Naive thymus-derived CD8-positive, alpha-beta T cell (primary cell): Measurements from ENCODE around the gene CDR2L. TPM values are rescaled to one million over a fixed set of nuclear protein-coding genes. Genes with fewer than 3 reads are reported as not detected.
"Not testable (repeated sequence)": the region's sequence is repeated elsewhere in the genome, so short reads cannot be mapped to it uniquely, and the experiment has no call there.

Source experiments
- ATAC-seq, 2 donors: fragments of 150-1000 bp; cut with Tn5 transposase in 1 of 2; sonication (Bioruptor Pico), chemical (Tn5 transposase) in 1 of 2; 1 replicate in 1 of 2; 2 replicates in 1 of 2; pipeline ENCODE4 v1.10.0; 2021; ENCODE audit warnings: mild to moderate bottlenecking in 2 of 2, moderate library complexity in 2 of 2
- POLR2A ChIA-PET: fragments of 350-600 bp; sonication (Branson Sonifier 250); formaldehyde crosslinking; loops from one replicate; lab custom pipeline; 2021; ENCODE audit warnings: antibody characterized with exemption; lab: Charles Lee
- DNase-seq, 10 donors: peaks; one replicate each; pipeline versions ENCODE4 v3.0.0 to v3.0.0-alpha.2; 2020 to 2022
- H3K27ac Mint-ChIP-seq, 10 donors: one replicate each; pipeline ENCODE4 v1.8.0; 2020 to 2022; ENCODE audit warnings: mild to moderate bottlenecking in 10 of 10, mixed read lengths in 10 of 10, moderate library complexity in 4 of 10, inconsistent platforms in 1 of 10
- H3K27me3 Mint-ChIP-seq, 5 donors: one replicate each; pipeline ENCODE4 v1.8.0; 2021 to 2022; ENCODE audit warnings: mixed read lengths in 5 of 5
- H3K36me3 Mint-ChIP-seq, 3 donors: one replicate each; pipeline ENCODE4 v1.8.0; 2020 to 2022; ENCODE audit warnings: mixed read lengths in 3 of 3, mild to moderate bottlenecking in 2 of 3, inconsistent platforms in 1 of 3
- H3K4me1 Mint-ChIP-seq, 4 donors: one replicate each; pipeline ENCODE4 v1.8.0; 2021 to 2022; ENCODE audit warnings: mixed read lengths in 4 of 4
- H3K4me3 Mint-ChIP-seq, 10 donors: one replicate each; pipeline ENCODE4 v1.8.0; 2020 to 2022; ENCODE audit warnings: mild to moderate bottlenecking in 10 of 10, mixed read lengths in 10 of 10, moderate library complexity in 6 of 10, inconsistent platforms in 1 of 10
- H3K9me3 Mint-ChIP-seq, 9 donors: one replicate each; pipeline ENCODE4 v1.8.0; 2020 to 2022; ENCODE audit warnings: mixed read lengths in 9 of 9, mild to moderate bottlenecking in 3 of 9, inconsistent platforms in 1 of 9, moderate library complexity in 1 of 9
- polyA plus RNA-seq, 3 donors: library from polyadenylated mRNA; unstranded; fragments of 300-500 nt; fragmentation: Illumina TruSeq; gene quantifications; one replicate each; pipeline ENCODE4 v1.2.3, GENCODE V29; 2021
- total RNA-seq, 8 experiments: library from RNA in 2 of 8; stranded (reverse) in 2 of 8; gene quantifications; one replicate each; pipeline ENCODE4 v1.2.3 and lab custom pipeline; 2021 to 2026

The CDR2L gene
- total and polyA plus RNA-seq, 5 experiments from 2014 or later: 0.10 to 0.11 TPM; not detected in 3

DNA sequence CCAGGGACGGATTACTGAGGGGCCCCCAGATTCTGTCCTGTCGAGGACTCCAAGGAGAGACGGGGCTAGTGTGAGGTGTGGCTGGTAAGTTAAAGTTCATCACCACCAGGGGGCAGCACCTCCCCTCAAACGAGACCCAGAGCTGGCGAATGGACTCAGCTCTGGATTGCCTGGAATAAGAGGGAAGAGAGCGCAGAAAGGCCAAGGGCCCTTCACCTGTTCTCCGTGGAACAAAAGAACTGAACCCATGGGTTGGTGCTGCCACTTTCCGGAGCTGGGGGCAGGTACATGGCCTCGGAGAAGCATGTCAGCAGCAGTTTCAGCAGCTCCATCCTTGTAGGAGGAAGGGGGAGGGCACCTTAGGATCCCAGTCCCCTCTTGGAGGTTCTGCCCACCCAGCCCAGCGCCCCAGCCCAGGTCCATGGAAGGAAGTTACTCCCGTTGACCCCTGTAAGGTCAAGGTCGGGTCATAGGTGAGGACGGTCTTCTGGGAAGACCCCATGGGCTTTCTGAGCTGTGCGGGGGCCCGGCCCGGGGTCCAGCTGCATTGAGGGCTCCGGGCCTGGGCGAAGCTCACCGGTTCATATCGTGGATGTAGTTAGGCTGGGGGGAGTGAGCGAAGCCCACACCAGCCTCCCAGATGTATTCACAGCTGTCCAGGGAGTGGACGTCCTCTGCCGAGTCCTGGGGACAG, 25.6 kb upstream of the CDR2L start:
- peak overlapping the region in 1 of 10 donors; percentile 3 for H3K4me3 Mint-ChIP-seq
- H3K4me1 Mint-ChIP-seq: peaks cover 3 to 10% (median 4%) of the 10 kb centered on the region in 4 donors
- H3K27me3 Mint-ChIP-seq: no peaks in the 10 kb centered on the region
- ATAC-seq (peak; percentile 82 to 87), DNase-seq (peak; percentile 63 to 90 (median 79))
- POLR2A ChIA-PET: interaction anchor here (0.5 to 2.5 kb wide), 10 partner anchors 10 to 240 kb away, joined by 3 to 19 read pairs (median 6); partner anchors contain the start of genes HID1, KCTD2, MRPL58 and NT5C
- no peaks in the 10 kb centered on the region for H3K9me3 Mint-ChIP-seq
- no peaks in the 10 kb centered on the region for H3K36me3 Mint-ChIP-seq
- H3K27ac Mint-ChIP-seq: peak overlapping the region in 2 of 10 donors; percentile 53 to 86

- POLR2A ChIA-PET: interaction anchor here (1.3 to 2.5 kb wide), 4 partner anchors 9 to 239 kb away, joined by 3 to 19 read pairs (median 8); partner anchors contain the start of genes HID1 and MRPL58
- H3K27ac Mint-ChIP-seq: no peak overlapping the region
- peaks cover 3 to 10% (median 4%) of the 10 kb centered on the region in 4 donors for H3K4me1 Mint-ChIP-seq
- DNase-seq: peak in 1 of 10 donors; percentile 59
- H3K9me3 Mint-ChIP-seq: no peaks in the 10 kb centered on the region
- H3K36me3 Mint-ChIP-seq: no peaks in the 10 kb centered on the region
- no peaks in the 10 kb centered on the region for H3K27me3 Mint-ChIP-seq
- H3K4me3 Mint-ChIP-seq: no peak overlapping the region
- no peak for ATAC-seq
Measured at GRCh38 chr17:74962622-74963394, 24.6 kb upstream of the CDR2L start.

DNA sequence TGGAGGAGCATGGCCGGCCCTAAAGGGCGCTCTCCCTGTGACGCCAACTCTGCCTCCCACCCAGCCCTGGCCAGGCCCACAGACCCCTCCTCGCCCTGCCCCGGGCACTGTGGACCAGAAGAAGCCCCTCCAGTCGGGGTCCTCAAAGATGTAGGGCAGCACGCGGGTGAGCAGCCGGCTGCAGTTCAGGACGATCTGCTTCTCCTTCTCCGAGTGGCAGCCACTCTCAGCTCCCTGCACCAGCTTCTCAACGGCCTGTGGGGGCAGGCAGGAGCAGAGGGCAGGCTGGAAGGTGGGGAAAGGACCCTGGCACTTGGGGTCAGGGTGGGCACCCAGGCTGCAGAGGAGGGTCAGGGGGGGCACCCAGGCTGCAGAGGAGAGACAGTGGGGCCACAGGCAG, 23.8 kb upstream of the CDR2L start:
- Mint-ChIP-seq H3K27ac (no peak overlapping the region), H3K4me3 (no peak overlapping the region), H3K27me3 (no peaks in the 10 kb centered on the region), H3K4me1 (peaks cover 3 to 8% (median 4%) of the 10 kb centered on the region in 4 donors), H3K36me3 (no peaks in the 10 kb centered on the region), H3K9me3 (no peaks in the 10 kb centered on the region)
- POLR2A ChIA-PET: no interaction called here
- DNase-seq (peak in 1 of 10 donors; percentile 52), ATAC-seq (no peak)

- POLR2A ChIA-PET: no interaction called here
Measured at GRCh38 chr17:74964246-74964761, 23.1 kb upstream of the CDR2L start.

DNA sequence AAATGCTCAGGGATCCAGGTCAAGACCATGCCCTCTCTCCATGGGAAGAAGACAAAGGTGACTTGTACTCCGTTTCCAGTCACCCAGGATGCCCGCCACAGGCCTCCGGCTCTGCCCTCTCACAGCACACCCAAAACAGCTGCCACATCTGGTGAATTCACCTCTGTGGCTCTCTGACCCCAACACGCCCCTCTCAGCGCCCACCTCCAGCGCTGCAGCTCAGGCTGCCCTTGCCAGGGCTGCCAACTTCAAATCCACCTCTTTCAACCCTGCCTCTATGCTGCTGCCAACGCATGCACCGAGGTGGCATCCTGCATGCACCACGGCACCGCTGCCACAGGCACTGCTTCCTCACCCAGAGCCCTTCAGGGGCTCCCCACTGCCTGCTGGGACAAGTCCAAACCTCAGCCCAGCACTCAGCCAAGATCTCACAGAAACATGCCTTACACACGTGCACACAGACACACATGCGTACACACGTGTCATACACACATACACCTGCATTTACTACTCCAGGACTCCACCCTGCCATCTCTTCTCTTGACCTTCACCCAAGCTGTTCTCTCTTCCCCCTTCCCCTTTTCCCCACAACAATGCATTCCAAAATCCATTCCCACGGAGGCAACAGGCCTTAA, 22.3 kb upstream of the CDR2L start:
- Mint-ChIP-seq H3K27me3 (no peaks in the 10 kb centered on the region), H3K4me1 (peaks cover 3 to 8% (median 4%) of the 10 kb centered on the region in 4 donors), H3K36me3 (no peaks in the 10 kb centered on the region), H3K9me3 (no peaks in the 10 kb centered on the region), H3K4me3 (no peak overlapping the region), H3K27ac (peak overlapping the region in 2 of 10 donors; percentile 12 to 62)
- POLR2A ChIA-PET: no interaction called here
- DNase-seq: peak in 1 of 10 donors; percentile 32
- ATAC-seq: no peak

More at GRCh38 chr17:74964246-74964761, 23.1 kb upstream of the CDR2L start:
- Mint-ChIP-seq H3K9me3 (no peaks in the 10 kb centered on the region), H3K4me1 (peaks cover 3 to 8% (median 4%) of the 10 kb centered on the region in 4 donors), H3K4me3 (no peak overlapping the region), H3K27me3 (no peaks in the 10 kb centered on the region), H3K36me3 (no peaks in the 10 kb centered on the region), H3K27ac (no peak overlapping the region)
- peak in 1 of 10 donors; percentile 9 for DNase-seq
- ATAC-seq: no peak

- ATAC-seq (no peak), DNase-seq (peak in 1 of 10 donors; percentile 46)
- POLR2A ChIA-PET: interaction anchor here (0.6 to 1.1 kb wide), 3 partner anchors 19 to 68 kb away, joined by 3 to 4 read pairs (median 3); partner anchors contain the start of gene CDR2L
- Mint-ChIP-seq H3K27me3 (peaks cover 0 to 5% (median 0%) of the 10 kb centered on the region in 5 donors), H3K27ac (peak overlapping the region in 1 of 10 donors; percentile 53), H3K4me1 (peaks cover 10 to 17% (median 14%) of the 10 kb centered on the region in 4 donors), H3K4me3 (peak overlapping the region in 1 of 10 donors; percentile 20), H3K36me3 (no peaks in the 10 kb centered on the region), H3K9me3 (no peaks in the 10 kb centered on the region)
Measured at GRCh38 chr17:74968361-74968780, 19.1 kb upstream of the CDR2L start.

GRCh38 chr17:74969501-74969900, 17.9 kb upstream of the CDR2L start:
- POLR2A ChIA-PET: interaction anchor here (0.6 to 1.1 kb wide), 2 partner anchors 18 to 74 kb away, joined by 3 read pairs; partner anchors contain the start of gene CDR2L

DNA sequence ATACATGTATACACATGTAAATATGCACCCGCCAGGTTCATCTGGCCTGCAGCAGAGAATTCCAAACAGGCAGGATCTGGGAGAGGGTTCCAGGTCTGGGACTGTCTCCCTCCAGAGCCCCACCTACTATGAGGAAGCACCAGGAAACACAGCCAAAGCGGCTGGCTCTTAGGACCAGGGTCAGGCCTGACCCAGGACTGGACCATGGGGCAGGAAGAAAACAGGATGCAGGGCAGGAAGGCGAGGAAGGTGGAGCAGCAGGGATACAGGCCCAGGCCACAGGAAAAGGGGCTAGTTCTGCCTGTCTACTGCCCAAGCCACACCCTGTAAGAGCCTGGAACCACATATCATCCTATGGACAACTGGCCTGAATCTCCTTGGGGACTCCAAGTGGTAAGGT, 17.0 kb upstream of the CDR2L start:
- DNase-seq (no peak), ATAC-seq (no peak)
- H3K27me3 Mint-ChIP-seq: peaks cover 0 to 10% (median 0%) of the 10 kb centered on the region in 5 donors
- H3K9me3 Mint-ChIP-seq: no peaks in the 10 kb centered on the region
- no peak overlapping the region for H3K27ac Mint-ChIP-seq
- peaks cover 5 to 17% (median 14%) of the 10 kb centered on the region in 4 donors for H3K4me1 Mint-ChIP-seq
- H3K36me3 Mint-ChIP-seq: no peaks in the 10 kb centered on the region
- H3K4me3 Mint-ChIP-seq: peak overlapping the region in 9 of 10 donors; percentile 8 to 92 (median 50)
- POLR2A ChIA-PET: interaction anchor here (0.6 to 1.1 kb wide), 2 partner anchors 25 to 42 kb away, joined by 3 read pairs; partner anchors contain the start of gene MRPL58

More at GRCh38 chr17:74969501-74969900, 17.9 kb upstream of the CDR2L start:
- peak overlapping the region in 1 of 10 donors; percentile 33 for H3K4me3 Mint-ChIP-seq
- not testable (repeated sequence) for H3K9me3 Mint-ChIP-seq, H3K27ac Mint-ChIP-seq, H3K36me3 Mint-ChIP-seq, H3K27me3 Mint-ChIP-seq, DNase-seq, ATAC-seq
- peaks cover 10 to 17% (median 14%) of the 10 kb centered on the region in 4 donors for H3K4me1 Mint-ChIP-seq

DNA sequence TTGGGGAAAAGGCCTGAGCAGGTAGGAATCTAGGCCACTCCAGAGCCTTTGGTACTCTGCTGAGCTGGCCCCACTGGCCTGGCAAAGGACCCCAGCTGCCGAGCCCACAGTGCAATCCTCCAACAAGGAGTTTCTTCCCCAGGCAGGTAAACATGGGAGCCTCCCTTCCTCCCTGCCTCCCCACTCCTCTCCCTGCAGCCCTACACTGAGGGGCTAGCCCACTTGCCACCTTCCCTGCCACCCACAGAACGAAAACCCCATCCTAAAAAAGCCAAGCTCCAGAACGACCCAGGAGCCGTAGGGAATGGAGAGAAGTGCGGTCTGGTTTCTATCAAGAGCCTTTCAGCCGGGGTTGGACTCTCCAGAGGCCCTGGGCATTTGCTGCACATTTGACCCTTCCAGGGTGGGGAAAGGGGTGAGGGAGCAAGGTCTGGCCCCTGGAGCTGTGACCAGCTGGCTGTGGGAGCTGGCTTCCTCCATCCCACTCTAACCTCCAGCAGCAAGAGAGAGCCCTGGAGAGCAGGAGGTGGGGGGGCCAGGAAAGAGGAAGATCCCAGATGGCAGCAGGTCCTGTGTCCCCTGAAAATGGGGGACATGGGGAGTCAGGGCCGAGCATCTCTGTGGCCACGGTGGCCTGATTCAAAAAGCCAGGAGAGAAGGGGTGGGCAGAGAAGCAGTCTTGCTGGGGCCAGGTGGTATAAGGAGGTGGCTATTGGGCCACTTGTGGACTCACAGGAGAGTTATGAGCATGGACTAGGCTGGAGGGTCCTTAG, 16.2 kb upstream of the CDR2L start:
- Mint-ChIP-seq H3K27ac (peak overlapping the region in 4 of 10 donors; percentile 31 to 82 (median 50)), H3K9me3 (no peaks in the 10 kb centered on the region), H3K36me3 (no peaks in the 10 kb centered on the region), H3K4me3 (peak overlapping the region; percentile 26 to 95 (median 72)), H3K4me1 (peaks cover 4 to 17% (median 14%) of the 10 kb centered on the region in 4 donors), H3K27me3 (peaks cover 0 to 13% (median 0%) of the 10 kb centered on the region in 5 donors)
- ATAC-seq (no peak), DNase-seq (no peak)
- POLR2A ChIA-PET: interaction anchor here (1.1 to 3.0 kb wide), 9 partner anchors 9 to 141 kb away, joined by 3 to 16 read pairs (median 7); partner anchors contain the start of genes CDR2L, KCTD2 and MRPL58

DNA sequence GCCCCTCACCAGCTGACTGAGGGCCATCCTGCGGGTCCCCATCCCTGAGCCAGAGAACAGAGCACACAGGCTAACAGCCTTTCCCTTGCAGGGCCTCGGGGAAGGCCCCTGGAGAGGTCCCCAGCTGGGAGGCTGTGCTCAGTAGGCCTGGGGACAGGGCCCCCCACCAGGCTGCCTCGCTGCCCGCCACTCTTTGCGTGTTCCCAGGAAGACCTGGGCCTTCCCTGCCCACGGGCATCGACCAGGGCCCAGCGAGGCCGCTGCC, 15.7 kb upstream of the CDR2L start:
- H3K4me3 Mint-ChIP-seq: peak overlapping the region in 9 of 10 donors; percentile 26 to 95 (median 73)
- no peaks in the 10 kb centered on the region for H3K36me3 Mint-ChIP-seq
- DNase-seq (no peak), ATAC-seq (no peak)
- H3K4me1 Mint-ChIP-seq: peaks cover 4 to 17% (median 14%) of the 10 kb centered on the region in 4 donors
- POLR2A ChIA-PET: interaction anchor here (1.2 to 3.0 kb wide), 8 partner anchors 10 to 140 kb away, joined by 4 to 16 read pairs (median 7); partner anchors contain the start of genes CDR2L, KCTD2 and MRPL58
- H3K27me3 Mint-ChIP-seq: peaks cover 0 to 14% (median 0%) of the 10 kb centered on the region in 5 donors
- peak overlapping the region in 2 of 10 donors; percentile 46 to 56 for H3K27ac Mint-ChIP-seq
- no peaks in the 10 kb centered on the region for H3K9me3 Mint-ChIP-seq
